ENCODE results near the gene IP6K1.

GRCh38 chr3:49787182-49787464 lies 781 bp upstream of the IP6K1 start:
- TF ChIP-seq ATF3 (CRISPR knock-in tag; conservative IDR thresholded peaks at IDR 0.05) (no peak), ZNF281 (CRISPR knock-in tag; IDR thresholded peaks at IDR 0.05) (no peak), SOX15 (CRISPR knock-in tag; IDR thresholded peaks at IDR 0.05) (no peak), ZNF121 (CRISPR knock-in tag; IDR thresholded peaks at IDR 0.05) (no peak)
